ENCODE results near the gene MAN1A1. TPM values are rescaled to one million over a fixed set of nuclear protein-coding genes. Genes with fewer than 3 reads are reported as not detected.

MAN1A1 gene
- total and polyA plus RNA-seq, 2 experiments from 2014 or later = 2.0 to 8.7 TPM

DNA sequence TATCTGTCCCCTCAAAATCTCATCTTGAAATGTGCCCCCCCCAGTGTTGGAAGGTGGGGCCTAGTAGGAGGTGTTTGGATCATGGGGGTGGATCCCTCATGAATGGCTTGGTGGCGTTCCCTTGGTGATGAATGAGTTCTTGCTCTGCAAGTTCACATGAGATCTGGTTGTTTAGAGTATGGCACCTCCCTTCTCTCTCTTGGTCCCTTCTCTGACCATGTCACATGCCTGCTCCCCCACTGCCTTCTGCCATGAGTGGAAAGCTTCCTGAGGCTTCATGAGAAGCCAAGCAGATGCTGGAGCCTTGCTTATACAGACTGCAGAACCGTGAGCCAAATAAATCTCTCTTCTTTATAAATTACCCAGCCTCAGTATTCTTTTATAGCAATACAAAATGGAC, 70.9 kb downstream of the MAN1A1 start:
- no peak overlapping the region for H3K27ac ChIP-seq (ENCODE audit: low read depth)
- Mint-ChIP-seq H3K27me3 (ENCODE audit: insufficient read depth, low read depth, poor library complexity) (no peaks in the 10 kb centered on the region), H3K36me3 (ENCODE audit: low read depth) (peaks cover 5% of the 10 kb centered on the region), H3K4me3 (no peak overlapping the region), H3K4me1 (no peaks in the 10 kb centered on the region), H3K9me3 (no peaks in the 10 kb centered on the region), H3K27ac (no peak overlapping the region)
- no peak overlapping the region for H2AFZ ChIP-seq
- no peak for ATAC-seq
- H3K36me3 ChIP-seq (ENCODE audit: insufficient read depth) = no peaks in the 10 kb centered on the region
- no peaks in the 10 kb centered on the region for H3K4me1 ChIP-seq (ENCODE audit: insufficient read depth)
- no peaks in the 10 kb centered on the region for H3K79me2 ChIP-seq (replicated peaks; ENCODE audit: insufficient read depth)
- no peak overlapping the region for H3K4me3 ChIP-seq
- TF ChIP-seq ZNF331 (CRISPR knock-in tag; IDR thresholded peaks at IDR 0.05; ENCODE audit: low read depth) = no peak
- TF ChIP-seq NANOG (IDR thresholded peaks at IDR 0.05; ENCODE audit: borderline replicate concordance) = no peak
- TF ChIP-seq, protein P1, sequence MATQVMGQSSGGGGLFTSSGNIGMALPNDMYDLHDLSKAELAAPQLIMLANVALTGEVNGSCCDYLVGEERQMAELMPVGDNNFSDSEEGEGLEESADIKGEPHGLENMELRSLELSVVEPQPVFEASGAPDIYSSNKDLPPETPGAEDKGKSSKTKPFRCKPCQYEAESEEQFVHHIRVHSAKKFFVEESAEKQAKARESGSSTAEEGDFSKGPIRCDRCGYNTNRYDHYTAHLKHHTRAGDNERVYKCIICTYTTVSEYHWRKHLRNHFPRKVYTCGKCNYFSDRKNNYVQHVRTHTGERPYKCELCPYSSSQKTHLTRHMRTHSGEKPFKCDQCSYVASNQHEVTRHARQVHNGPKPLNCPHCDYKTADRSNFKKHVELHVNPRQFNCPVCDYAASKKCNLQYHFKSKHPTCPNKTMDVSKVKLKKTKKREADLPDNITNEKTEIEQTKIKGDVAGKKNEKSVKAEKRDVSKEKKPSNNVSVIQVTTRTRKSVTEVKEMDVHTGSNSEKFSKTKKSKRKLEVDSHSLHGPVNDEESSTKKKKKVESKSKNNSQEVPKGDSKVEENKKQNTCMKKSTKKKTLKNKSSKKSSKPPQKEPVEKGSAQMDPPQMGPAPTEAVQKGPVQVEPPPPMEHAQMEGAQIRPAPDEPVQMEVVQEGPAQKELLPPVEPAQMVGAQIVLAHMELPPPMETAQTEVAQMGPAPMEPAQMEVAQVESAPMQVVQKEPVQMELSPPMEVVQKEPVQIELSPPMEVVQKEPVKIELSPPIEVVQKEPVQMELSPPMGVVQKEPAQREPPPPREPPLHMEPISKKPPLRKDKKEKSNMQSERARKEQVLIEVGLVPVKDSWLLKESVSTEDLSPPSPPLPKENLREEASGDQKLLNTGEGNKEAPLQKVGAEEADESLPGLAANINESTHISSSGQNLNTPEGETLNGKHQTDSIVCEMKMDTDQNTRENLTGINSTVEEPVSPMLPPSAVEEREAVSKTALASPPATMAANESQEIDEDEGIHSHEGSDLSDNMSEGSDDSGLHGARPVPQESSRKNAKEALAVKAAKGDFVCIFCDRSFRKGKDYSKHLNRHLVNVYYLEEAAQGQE (IDR thresholded peaks at IDR 0.05; ENCODE audit: unreplicated experiment) = no peak
- TF ChIP-seq JUNB (IDR thresholded peaks at IDR 0.05; ENCODE audit: unreplicated experiment) = no peak
- TF ChIP-seq, protein P2, sequence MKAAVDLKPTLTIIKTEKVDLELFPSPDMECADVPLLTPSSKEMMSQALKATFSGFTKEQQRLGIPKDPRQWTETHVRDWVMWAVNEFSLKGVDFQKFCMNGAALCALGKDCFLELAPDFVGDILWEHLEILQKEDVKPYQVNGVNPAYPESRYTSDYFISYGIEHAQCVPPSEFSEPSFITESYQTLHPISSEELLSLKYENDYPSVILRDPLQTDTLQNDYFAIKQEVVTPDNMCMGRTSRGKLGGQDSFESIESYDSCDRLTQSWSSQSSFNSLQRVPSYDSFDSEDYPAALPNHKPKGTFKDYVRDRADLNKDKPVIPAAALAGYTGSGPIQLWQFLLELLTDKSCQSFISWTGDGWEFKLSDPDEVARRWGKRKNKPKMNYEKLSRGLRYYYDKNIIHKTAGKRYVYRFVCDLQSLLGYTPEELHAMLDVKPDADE (IDR thresholded peaks at IDR 0.05) = no peak
- no peak for TF ChIP-seq ZNF114 (CRISPR knock-in tag; IDR thresholded peaks at IDR 0.05)
- TF ChIP-seq, protein P3, sequence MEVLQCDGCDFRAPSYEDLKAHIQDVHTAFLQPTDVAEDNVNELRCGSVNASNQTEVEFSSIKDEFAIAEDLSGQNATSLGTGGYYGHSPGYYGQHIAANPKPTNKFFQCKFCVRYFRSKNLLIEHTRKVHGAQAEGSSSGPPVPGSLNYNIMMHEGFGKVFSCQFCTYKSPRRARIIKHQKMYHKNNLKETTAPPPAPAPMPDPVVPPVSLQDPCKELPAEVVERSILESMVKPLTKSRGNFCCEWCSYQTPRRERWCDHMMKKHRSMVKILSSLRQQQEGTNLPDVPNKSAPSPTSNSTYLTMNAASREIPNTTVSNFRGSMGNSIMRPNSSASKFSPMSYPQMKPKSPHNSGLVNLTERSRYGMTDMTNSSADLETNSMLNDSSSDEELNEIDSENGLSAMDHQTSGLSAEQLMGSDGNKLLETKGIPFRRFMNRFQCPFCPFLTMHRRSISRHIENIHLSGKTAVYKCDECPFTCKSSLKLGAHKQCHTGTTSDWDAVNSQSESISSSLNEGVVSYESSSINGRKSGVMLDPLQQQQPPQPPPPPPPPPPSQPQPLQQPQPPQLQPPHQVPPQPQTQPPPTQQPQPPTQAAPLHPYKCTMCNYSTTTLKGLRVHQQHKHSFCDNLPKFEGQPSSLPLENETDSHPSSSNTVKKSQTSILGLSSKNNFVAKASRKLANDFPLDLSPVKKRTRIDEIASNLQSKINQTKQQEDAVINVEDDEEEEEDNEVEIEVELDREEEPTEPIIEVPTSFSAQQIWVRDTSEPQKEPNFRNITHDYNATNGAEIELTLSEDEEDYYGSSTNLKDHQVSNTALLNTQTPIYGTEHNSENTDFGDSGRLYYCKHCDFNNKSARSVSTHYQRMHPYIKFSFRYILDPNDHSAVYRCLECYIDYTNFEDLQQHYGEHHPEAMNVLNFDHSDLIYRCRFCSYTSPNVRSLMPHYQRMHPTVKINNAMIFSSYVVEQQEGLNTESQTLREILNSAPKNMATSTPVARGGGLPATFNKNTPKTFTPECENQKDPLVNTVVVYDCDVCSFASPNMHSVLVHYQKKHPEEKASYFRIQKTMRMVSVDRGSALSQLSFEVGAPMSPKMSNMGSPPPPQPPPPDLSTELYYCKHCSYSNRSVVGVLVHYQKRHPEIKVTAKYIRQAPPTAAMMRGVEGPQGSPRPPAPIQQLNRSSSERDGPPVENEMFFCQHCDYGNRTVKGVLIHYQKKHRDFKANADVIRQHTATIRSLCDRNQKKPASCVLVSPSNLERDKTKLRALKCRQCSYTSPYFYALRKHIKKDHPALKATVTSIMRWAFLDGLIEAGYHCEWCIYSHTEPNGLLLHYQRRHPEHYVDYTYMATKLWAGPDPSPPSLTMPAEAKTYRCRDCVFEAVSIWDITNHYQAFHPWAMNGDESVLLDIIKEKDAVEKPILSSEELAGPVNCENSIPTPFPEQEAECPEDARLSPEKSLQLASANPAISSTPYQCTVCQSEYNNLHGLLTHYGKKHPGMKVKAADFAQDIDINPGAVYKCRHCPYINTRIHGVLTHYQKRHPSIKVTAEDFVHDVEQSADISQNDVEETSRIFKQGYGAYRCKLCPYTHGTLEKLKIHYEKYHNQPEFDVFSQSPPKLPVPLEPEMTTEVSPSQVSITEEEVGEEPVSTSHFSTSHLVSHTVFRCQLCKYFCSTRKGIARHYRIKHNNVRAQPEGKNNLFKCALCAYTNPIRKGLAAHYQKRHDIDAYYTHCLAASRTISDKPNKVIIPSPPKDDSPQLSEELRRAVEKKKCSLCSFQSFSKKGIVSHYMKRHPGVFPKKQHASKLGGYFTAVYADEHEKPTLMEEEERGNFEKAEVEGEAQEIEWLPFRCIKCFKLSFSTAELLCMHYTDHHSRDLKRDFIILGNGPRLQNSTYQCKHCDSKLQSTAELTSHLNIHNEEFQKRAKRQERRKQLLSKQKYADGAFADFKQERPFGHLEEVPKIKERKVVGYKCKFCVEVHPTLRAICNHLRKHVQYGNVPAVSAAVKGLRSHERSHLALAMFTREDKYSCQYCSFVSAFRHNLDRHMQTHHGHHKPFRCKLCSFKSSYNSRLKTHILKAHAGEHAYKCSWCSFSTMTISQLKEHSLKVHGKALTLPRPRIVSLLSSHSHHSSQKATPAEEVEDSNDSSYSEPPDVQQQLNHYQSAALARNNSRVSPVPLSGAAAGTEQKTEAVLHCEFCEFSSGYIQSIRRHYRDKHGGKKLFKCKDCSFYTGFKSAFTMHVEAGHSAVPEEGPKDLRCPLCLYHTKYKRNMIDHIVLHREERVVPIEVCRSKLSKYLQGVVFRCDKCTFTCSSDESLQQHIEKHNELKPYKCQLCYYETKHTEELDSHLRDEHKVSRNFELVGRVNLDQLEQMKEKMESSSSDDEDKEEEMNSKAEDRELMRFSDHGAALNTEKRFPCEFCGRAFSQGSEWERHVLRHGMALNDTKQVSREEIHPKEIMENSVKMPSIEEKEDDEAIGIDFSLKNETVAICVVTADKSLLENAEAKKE (CRISPR knock-in tag; IDR thresholded peaks at IDR 0.05) = no peak
- TF ChIP-seq STAT1 (IDR thresholded peaks at IDR 0.05; ENCODE audit: unreplicated experiment) = no peak
- no peak overlapping the region for H3K4me2 ChIP-seq
- H3K9me2 ChIP-seq (ENCODE audit: insufficient read depth) = no peaks in the 10 kb centered on the region
- DNase-seq (ENCODE audit: low spot score) = no peak
- no peaks in the 10 kb centered on the region for H3K27me3 ChIP-seq (ENCODE audit: insufficient read depth)
- no peaks in the 10 kb centered on the region for H4K20me1 ChIP-seq (replicated peaks; ENCODE audit: insufficient read depth)
- no peaks in the 10 kb centered on the region for H3F3A ChIP-seq (replicated peaks; ENCODE audit: low read depth)
